OCI-M2 (cell line): Measurements from ENCODE around the gene SPP1.
"Not testable (repeated sequence)": the region's sequence is repeated elsewhere in the genome, so short reads cannot be mapped to it uniquely, and the experiment has no call there.

Source experiments
- DNase-seq: peaks from one replicate; lab custom pipeline; 2025; ENCODE audit not compliant: unreplicated experiment; lab: John Stamatoyannopoulos, UW

SPP1 gene

GRCh38 chr4:87975466-87975865 lies at the start of gene SPP1:
TSS of gene SPP1 (plus strand) at chr4:87975714. CDS start at chr4:87976896, 1,182 bp downstream.
- no peak for DNase-seq

DNA sequence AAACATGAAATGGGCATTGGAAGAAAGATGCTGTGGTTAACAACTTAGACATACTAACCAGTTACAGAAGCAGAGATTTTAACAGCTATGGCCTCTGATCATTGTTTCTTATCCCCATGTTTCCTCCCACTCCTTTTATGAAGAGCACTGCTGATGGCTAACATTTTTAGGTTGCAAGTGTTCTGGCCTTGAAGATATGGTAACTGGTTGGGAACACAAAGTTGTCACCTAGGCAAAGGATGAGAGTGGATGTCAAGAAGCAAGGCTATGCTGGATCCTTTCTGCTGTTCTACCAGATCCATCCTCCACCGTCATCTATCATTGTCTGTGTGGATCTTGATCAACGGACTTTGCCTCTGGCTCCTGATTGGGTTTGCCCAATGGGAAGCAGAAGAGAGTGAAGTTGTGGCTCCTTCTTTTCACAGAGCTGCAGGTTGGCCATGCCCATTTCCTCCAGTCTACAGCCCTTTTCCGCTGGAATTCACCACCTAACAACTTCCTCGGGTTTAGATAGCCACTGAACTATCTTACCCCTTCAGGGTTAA lies 48.9 kb upstream of the SPP1 start:
- no peak for DNase-seq

GRCh38 chr4:87930629-87931028 lies 44.9 kb upstream of the SPP1 start:
- DNase-seq = no peak

DNA sequence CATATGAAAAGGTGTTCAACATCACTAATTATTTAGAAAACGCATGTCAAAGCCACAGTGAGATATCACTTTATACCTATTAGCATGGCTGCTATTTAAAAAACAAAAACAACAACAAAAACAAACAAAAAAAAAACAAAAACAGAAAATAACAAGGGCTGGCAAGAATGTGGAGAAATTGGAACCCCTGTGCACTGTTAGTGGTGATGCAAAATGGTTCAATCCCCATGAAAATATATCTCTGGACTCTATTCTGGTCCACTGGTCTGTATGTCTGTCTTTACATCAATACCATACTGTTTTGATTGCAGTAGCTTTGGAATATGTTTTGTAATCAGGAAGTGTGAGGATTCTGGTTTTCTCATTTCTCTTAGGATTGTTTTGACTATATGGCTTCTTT lies 43.6 kb upstream of the SPP1 start:
- no peak for DNase-seq

GRCh38 chr4:87932718-87933141 lies 42.8 kb upstream of the SPP1 start:
- no peak for DNase-seq

DNA sequence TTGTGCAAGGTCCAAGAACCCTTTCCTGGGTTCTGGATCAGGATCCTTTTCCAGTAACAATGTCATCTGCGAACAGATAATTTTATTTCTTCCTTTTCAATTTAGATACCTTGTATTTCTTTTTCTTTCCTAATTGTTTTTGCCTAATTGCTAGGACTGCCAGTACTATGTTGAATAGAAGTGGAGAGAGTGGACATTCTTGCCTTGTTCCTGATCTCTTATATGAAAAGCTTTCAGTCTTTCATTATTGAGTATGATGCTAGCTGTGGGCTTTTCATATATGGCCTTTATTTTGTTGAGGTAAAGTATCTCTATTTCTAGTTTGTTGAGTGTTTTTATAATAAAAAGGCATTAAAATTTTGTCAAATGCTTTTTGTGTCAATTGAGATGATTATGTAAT lies 42.2 kb upstream of the SPP1 start:
- DNase-seq = no peak

DNA sequence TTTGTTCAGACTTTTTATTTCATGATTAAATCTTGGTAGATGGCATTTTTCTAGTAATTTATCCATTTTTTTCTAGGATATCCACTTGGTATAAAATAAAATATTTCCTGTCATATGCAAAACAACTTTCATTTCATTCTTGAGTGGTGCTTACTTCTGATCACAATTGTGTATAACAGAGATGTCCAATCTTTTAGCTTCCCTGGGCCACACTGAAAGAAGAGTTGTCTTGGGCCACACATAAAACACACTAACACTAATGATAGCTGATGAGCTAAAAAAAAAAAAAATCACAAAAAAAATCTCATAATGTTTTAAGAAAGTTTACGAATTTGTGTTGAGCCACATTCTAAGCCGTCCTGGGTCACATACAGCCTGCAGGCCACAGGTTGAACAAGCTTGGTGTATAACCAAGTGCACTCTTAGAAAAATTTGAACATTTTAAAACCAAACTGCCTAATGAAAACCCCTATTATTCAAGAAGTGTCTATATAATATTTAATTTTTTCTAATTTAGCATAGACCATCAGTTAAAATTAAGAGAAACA lies 41.3 kb upstream of the SPP1 start:
- no peak for DNase-seq

DNA sequence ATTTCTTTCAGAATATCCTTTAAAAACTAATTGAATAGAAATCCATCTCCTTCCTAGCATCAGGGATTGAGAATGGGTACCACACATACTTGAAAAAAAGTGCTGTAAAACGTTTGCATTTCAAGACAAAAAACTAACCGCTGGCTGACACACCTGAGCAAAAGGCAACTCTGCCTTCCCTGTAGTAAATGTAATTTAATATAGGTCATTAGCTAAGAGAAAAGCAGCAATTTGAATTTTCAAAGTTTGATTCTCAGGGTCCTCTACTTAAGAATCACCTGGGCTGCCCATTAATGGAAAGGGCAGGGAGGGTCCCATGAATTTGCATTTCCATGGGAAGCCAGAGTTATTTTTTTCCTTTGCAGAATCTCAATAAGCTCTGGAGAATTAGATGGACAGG lies 40.5 kb upstream of the SPP1 start:
- DNase-seq = no peak

- DNase-seq = not testable (repeated sequence)
These were observed 39.6 kb upstream of the SPP1 start for GRCh38 chr4:87935954-87936353.

GRCh38 chr4:87937523-87937922 lies 38.0 kb upstream of the SPP1 start:
- DNase-seq = no peak

DNA sequence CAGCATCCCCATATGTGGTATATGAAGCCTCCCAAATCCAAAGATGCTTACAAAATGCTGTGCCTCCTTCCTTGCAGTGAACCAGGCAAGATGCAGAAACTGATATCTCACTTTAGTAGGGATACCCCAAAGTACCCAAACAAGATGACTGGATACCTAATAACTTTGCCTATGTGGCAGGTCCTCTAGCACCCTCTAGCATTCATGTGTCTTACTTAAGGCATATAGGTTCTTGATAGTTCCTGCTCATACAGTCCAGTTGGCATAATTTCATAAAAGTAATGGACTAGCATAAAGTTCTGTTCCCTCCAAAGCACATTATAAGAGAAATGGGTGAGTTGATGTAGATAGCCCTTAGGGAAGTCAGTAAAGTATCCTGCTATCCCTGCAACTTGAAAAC lies 36.8 kb upstream of the SPP1 start:
- no peak for DNase-seq

DNA sequence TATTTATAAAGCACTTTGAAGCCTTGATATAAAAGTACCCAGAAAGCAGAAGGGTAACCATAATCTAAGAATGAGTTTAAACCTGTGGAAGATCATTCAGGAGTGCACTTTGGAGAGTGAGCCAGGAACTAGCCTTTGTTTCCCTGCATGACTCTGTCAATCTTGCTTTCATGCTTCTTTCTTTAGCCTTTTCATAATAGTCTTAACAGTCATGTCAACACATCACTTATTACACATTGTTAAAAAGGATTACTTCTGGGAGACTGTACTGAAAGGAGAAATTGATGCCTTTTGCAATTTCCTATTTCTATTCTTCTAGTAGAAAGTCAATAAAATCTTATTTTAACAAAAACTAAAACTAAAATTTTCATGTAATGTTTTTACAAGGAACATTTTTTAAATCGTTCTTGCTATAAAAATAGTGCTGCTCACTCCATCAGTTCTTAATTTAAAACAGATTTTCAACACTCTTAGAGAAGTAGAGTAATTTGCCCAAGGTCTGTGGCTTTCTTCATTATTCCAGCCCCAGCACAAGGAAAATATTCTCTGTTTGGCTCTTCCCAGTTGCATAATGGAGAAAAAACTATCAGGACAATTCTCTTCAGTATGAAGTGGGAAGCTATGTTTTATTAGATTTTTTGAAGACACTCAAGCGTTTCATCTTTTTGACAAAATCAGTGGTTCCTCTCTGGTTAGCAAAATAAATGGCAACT lies 35.4 kb upstream of the SPP1 start:
- DNase-seq = no peak

DNA sequence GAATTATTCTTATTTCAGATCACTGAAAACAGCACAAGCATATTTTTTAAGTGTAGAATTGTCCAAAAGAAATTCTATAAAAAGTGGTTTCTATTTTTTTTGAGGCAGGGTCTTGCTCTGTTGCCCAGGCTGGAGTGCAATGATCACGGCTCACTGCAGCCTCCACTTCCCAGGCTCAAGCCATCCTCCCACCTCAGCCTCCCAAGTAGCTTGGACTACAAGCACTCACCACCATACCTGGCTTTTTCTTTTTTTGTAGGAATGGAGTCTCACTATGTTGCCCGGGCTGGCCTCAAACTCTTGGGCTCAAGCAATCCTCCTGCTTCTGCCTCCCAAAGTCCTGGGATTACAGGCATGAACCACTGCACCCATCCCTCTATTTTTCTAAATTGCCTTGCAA lies 34.7 kb upstream of the SPP1 start:
- not testable (repeated sequence) for DNase-seq

GRCh38 chr4:87941537-87942392 lies 33.7 kb upstream of the SPP1 start:
- no peak for DNase-seq

DNA sequence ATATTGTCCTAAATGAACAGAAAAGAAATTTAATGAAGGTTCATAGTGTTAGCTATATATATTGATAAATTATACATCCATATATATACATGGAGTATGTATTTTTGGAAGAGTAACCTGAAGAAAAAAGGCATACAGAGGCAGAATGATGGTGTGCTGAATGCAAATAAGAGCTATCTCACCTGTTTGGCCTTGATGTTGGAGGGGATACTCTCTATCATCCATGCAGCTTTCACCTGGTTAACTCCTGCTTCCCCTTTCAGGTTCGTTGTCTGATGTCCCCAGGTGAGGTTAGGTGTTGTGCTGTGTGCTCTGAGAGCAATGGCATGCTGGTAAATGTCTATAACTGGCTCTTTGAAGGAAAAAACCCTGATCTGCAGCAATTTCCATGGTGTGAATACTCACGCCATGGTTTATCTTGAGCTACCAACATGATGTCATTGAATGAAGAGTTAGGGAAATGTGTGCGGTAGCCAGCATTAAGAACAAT lies 31.8 kb upstream of the SPP1 start:
- no peak for DNase-seq

- DNase-seq = no peak
These were observed 30.5 kb upstream of the SPP1 start for GRCh38 chr4:87944967-87945366.

- DNase-seq = no peak
These were observed 28.7 kb upstream of the SPP1 start for GRCh38 chr4:87946766-87947165.

DNA sequence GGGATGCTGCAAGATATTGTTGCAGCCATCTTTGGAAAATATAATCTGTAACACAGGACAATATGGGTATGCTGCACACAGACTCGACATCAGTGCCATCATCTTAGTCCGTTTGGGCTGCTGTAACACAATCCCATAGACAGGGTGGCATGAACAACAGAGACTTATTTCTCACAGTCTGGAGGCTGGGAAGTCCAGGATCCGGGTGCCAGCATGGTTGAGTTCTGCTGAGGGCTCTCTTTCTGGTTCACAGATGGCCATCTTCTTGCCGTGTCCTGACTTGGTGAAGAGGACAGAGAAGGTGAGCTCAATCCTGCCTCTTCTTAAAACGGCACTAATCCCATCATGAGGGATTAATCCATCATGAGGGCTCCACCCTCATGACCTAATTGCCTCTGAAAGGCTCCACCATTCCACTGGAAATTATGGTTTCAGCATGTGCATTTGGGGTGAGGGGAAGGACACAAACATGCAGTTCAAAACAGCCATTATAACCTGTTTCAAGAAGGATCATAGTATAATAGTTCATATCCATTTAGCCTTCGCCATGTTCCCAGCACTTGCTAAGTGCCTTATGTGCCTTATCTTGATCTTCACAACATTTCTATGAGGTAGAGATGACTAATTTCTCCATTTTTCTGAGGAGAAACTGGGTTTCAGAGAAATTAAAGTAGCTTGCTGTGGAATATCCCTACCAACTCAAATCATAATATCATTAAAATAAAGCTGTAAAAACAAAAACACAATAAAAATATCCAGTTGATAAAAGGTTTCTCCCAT lies 27.9 kb upstream of the SPP1 start:
- DNase-seq = no peak

GRCh38 chr4:87949961-87950360 lies 25.6 kb upstream of the SPP1 start:
- DNase-seq = no peak

DNA sequence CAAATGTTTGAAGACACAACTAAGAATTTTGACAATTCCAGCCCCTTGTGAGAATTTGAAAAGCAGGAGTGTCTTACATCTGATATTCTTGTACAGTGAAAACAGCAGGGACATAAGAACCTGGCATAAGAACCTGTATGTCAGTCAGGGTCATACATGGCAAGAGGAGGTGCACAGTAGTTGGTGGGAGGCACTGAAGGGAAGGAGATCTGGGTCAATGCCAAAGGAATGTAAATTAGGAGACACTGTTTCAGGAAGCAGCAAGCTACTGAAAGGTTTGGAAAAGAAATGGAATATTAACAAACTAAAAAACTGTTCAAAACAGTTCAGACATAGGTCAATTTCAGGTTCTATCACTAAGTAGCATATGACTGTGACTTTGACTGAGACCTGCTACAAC lies 25.0 kb upstream of the SPP1 start:
- DNase-seq = no peak

DNA sequence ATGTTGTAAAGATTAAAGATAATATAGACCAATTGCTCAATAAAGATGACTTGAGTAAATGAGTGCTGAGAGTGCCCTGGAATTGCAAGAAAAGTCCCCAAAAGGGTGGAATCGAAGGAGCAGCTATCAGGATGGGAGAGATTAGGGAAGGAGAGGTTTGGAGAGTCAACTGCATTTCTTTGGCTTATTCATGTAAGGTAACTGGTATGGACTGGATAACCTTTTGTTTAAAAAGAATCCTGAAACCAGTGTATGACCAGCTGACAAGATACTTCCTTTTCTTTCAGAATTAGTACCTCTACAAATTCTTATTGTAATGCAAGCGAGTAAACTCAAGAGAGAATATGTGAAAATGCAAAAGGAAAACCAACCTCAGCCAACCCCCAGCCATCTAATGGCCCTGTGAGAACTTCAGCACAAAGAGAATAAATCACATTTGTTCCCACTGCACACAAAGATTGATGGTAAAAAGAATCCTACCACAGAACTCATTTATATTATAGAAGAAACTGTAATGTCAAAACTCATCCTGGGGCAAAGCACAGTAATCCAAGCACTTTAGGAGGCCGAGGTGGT lies 24.5 kb upstream of the SPP1 start:
- DNase-seq = no peak
